GM21576 (cell line): Measurements from ENCODE around the gene CTXN3.

Experiments used
- ATAC-seq: cut with Tn5 transposase; IDR thresholded peaks from one replicate; pipeline ENCODE4 v1.9.1; 2021; ENCODE audit warnings: mild to moderate bottlenecking, moderate library complexity; ENCODE audit not compliant: unreplicated experiment

Gene CTXN3

GRCh38 chr5:127649018-127649439 is at the start of gene CTXN3:
CTXN3 (plus strand) TSS chr5:127649082; CDS start chr5:127657522, 8,440 bp downstream.
- ATAC-seq: no peak

- no peak for ATAC-seq
These were observed 49.6 kb upstream of the CTXN3 start for GRCh38 chr5:127599320-127599719.

GRCh38 chr5:127599847-127600246 is 49.0 kb upstream of the CTXN3 start:
- ATAC-seq: no peak

GRCh38 chr5:127601111-127601510 is 47.8 kb upstream of the CTXN3 start:
- ATAC-seq: no peak

GRCh38 chr5:127601601-127602000 is 47.3 kb upstream of the CTXN3 start:
- no peak for ATAC-seq

- ATAC-seq: no peak
These were observed 46.4 kb upstream of the CTXN3 start for GRCh38 chr5:127602481-127602880.

- ATAC-seq: no peak
These were observed 45.7 kb upstream of the CTXN3 start for GRCh38 chr5:127602896-127603844.

GRCh38 chr5:127608077-127608660 is 40.7 kb upstream of the CTXN3 start:
- ATAC-seq: no peak

GRCh38 chr5:127609011-127609410 is 39.9 kb upstream of the CTXN3 start:
- ATAC-seq: no peak

- ATAC-seq: no peak
These were observed 38.9 kb upstream of the CTXN3 start for GRCh38 chr5:127609957-127610356.

GRCh38 chr5:127612441-127613141 is 36.3 kb upstream of the CTXN3 start:
- ATAC-seq: no peak

GRCh38 chr5:127615916-127616315 is 33.0 kb upstream of the CTXN3 start:
- ATAC-seq: no peak

GRCh38 chr5:127619908-127620479 is 28.9 kb upstream of the CTXN3 start:
- no peak for ATAC-seq

GRCh38 chr5:127621601-127622325 is 27.1 kb upstream of the CTXN3 start:
- ATAC-seq: no peak

GRCh38 chr5:127634007-127634406 is 14.9 kb upstream of the CTXN3 start:
- ATAC-seq: no peak

- no peak for ATAC-seq
These were observed 9.1 kb upstream of the CTXN3 start for GRCh38 chr5:127639828-127640227.

GRCh38 chr5:127642949-127643348 is 5.9 kb upstream of the CTXN3 start:
- no peak for ATAC-seq

- ATAC-seq: no peak
These were observed 5.3 kb upstream of the CTXN3 start for GRCh38 chr5:127643607-127644006.

- no peak for ATAC-seq
These were observed 3.6 kb upstream of the CTXN3 start for GRCh38 chr5:127645300-127645726.

- ATAC-seq: no peak
These were observed 1.4 kb upstream of the CTXN3 start for GRCh38 chr5:127647361-127647958.
